Measurements from ENCODE around the gene MCF2L2.
"Not testable (repeated sequence)": the region's sequence is repeated elsewhere in the genome, so short reads cannot be mapped to it uniquely, and the experiment has no call there.

The MCF2L2 gene

DNA sequence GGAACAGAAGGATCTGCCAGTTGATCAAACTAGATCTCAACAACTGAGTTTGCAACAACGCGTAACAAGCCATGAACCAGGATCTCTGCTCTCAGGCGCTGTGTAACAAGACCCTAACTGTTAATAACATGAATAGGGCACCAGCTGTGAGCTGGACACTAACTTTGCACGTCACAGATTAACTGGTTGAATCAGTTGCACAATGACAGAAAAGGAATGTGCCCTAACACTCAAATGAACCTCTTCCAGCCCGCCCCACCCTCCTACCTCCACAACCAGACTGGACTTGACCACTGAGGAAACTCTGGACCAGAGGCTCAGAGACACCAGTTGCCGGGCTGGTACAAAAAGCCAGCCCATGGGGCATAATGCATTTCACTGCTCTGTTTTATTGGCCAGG lies 34.3 kb downstream of the MCF2L2 start:
- DNase-seq, result no peak

DNA sequence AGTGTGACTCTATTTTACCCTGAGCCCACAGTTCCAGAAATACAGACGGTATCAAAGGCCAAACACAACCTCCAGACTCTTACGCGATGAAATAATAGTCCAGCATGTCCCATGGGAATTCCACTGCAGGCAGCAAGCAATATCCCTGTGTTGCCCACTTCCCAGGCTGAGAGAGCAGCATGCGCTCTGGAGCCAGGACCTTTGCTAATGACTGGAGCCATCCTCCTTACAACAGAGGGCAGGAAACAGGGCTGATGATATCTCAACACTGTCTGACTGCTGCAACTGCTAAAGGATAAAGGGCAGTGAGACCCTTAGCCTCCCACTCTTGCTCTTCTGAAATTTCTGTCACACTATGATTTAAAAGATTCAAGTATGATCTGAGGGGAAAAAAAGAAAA lies 34.8 kb downstream of the MCF2L2 start:
- no peak for DNase-seq

DNA sequence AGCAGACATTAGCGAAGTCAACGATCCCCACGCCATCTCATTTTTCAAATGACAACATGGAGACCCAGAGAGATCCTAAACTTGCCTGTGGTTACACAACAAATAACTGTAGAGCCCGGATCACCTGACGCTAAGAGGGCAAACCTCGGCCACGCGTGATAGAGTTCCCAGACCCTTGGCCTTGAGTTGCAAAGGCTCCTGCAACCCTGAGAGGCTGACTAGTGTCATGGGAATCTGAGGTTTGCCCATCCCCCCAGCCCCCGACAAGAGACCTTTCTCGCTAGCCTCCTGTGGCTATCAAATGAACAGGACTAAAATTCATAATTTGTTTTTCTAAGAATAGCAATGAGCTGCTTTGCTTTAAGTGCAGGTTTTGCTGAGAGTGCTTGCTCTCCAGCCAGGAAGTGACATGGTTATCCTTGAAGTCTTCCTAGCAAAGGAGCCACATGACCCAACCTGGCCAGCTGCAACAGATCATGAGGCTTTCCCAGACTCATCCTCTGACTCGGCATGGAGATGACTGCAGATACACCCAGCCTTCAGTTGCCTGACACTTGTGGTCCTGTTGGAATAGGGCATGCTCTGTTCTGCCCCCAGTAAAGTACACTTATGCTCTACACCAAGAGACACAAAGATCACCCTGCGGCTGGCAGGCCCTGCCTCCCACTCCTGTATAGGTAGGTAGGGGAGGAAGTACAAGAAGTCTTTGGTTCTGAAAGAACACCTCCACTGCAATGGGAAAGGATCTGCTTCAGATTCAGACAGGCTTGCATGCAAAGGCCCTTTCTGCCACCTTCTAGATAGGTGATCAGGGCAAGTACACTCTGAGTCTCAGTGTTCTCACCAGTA lies 36.0 kb downstream of the MCF2L2 start:
- no peak for DNase-seq

DNA sequence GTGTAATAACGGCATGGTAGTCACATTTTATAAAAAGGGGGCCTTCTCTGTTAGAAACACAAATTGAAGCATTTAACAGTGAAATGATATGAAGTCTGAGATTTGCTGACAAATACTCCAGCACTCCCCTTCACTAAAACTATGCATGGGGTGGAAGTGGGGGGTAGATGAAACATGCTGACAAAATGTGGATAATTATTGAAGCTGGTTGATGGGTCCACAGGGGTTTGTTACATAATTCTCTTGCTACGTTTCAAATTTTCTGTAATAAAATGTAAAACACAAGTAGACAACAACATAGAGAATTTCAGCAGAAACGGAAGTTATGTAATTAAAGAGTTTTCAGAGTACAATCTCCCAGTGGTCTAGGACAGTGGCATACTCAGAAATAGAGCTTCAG lies 37.0 kb downstream of the MCF2L2 start:
- DNase-seq, result no peak

DNA sequence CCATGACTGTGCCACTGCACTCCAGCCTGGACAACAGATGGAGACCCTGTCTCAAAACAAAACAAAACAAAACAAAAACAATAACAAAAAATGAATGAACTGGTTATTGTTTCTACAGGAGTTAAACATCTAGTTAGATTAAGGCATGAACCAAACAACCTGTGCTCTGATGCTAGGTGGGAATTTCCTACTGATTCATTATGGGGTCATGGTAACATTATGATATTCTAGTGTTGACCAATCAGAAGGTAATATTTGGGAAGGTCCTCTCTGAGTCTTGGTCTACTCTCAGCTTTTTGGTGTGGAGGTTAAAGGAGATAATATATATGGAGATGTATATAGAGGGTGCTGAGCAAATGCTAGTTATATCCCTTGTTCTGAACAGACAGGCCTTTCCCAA lies 37.6 kb downstream of the MCF2L2 start:
- DNase-seq, result no peak

DNA sequence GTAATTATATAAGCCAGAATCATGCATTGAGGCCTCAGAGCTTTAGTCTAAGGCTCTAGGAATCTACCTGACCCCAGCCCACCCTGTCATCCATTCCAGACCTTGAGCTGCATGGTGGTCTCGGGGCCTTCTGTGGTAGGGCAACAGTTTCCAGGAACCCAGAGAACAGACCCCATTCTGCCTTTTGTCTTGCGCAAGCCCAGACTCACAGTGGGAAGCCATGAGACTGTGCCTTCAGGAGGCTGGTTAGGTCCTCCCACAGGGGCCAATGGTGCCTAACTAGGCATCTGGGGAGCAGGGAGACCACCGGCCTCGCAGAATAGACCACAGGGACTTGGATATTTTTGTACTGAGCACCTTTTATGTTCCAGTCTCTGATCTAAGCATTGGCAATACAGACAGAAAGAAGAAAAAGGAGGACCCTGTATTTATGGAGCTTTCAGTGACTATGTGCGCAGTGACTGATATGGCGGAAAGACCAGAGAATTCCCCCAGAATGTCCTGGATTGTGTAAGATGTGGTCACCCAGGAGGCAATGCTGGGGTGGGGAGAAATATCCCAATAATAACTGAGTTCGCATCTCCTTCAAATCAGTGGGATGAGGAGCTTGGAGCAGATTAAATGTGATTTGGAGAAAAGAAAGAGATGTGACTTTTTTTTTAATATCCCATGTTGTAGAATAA lies 40.1 kb downstream of the MCF2L2 start:
- DNase-seq, result no peak

DNA sequence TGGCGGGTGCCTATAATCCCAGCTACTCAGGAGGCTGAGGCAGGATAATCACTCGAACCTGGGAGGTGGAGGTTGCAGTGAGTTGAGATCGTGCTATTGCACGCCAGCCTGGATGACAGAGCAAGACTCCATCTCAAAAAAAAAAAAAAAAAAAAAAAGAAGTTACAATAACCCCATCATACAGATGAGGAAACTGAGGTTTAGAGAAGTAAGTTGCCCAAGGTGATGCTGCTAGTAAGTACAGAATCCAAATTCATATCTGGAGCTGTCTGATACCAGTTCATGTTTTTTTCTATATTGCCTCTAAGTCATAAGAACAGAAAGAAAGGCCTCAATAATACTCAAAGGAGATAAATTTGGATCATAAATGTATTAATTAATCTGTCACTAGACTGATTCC lies 40.6 kb downstream of the MCF2L2 start:
- no peak for DNase-seq

DNA sequence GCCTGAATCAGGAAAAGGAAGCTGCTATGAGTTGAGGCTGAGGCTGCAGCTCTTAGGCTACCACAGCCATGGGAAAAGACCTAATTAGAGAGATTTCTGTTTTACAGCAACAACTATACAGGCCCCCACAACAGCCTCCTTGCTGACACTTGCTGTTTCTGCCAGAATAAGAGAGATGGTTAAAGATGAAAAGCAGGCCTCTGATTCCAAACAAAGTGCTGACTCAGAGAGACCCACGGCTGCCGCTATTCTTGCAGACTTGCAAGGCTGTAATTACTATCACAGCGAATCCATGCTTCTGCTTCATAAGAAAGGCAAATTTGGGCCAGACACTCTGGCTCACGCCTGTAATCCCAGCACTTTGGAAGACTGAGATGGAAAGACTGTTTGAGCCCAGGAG lies 41.8 kb downstream of the MCF2L2 start:
- no peak for DNase-seq

DNA sequence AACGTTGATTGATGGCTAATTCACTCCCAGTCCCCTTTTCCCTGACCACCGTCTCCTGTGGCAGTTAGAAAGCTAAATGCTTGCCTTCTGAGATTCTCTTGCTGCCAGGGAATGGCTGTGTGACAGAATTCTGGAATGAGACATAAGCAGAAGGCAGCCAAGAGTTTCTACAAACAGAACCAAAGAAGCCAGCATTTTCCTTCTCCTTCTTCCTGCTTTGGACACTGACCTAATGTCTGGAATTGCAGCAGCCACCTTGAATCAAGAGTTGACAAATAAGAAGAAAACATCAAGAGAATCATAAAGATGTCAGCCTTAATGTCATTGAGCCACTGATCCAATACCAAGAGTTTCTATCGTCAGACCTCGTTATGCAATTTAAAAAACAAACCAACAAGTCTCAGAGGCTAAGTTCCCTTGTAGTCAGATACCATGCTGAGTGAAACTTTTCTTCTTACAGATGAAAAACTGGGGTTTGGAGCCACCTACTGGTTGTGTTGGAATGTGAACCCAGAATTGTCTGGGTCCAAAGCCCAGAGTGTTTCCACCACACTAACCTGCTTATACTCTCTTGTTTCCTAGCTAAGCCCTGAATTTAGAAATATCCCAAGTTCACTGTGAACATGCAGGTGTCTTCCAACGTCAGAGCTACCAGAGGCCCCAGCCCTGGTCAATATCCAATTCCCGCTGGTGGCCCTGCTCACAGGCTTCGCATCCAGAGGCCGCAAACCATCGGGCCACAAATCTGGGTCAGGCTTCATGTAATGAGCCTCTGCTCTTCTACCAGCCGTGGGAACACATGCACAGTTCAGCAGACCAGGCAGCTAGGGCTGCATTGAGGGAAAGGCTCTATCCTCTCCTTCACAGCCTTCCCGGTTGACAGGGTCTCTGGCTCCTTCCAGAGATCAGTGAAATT lies 42.5 kb downstream of the MCF2L2 start:
- DNase-seq, result peak; percentile 87

DNA sequence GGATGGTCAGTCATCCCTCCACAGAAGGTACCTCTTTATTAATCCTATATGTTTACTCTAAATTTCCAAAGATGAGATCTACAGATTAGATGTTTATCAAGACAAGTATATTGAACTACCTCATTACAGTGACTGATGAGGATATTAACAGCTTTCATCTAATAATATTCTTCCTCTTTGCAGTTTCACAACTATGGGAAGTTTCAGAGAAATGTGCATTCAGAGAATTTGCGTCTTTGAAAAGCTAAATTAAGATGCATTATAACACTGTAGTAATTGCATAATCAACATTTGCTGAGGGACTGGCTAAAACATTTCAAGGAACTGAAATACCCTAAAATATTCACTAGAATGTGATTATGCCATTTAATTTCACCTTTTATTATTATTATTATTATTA lies 46.7 kb downstream of the MCF2L2 start:
- no peak for DNase-seq

DNA sequence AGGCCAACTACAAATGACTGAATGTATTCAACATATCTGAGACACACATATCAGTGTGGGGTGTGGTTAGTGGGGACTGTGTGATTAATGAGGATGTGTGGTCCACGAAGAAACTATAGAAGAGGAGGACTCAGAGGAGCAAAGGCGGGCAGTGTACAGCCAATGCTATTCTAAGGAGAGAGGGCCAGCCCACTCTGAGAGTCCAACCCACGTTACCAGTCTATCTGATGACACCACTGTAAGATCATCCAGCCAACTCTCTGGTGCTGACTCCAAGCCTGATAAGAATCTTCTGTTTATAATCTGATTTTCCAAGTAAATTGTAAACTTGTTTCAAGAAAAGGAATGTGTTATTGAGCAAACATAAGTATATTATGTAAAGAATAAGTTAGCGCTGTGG lies 47.2 kb downstream of the MCF2L2 start:
- no peak for DNase-seq

DNA sequence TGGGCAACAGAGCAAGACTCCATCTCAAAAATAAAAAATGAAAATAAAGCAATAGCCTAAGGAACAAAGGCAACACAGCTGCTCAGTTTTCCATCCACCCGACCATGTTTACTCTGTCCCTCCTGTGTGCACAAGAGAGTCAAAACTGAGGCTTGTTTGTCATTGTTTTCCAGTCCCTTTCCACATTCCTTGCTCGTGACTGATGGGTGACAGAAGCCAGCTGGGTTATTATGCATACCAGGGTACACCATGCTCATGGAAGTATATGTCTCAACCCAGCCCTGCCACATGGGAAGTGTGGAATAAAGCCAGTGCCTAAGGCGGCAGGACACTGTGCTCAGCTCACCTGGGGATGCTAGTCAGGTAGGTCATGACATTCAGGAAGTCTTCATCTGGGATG lies 49.5 kb downstream of the MCF2L2 start:
- DNase-seq, result no peak

DNA sequence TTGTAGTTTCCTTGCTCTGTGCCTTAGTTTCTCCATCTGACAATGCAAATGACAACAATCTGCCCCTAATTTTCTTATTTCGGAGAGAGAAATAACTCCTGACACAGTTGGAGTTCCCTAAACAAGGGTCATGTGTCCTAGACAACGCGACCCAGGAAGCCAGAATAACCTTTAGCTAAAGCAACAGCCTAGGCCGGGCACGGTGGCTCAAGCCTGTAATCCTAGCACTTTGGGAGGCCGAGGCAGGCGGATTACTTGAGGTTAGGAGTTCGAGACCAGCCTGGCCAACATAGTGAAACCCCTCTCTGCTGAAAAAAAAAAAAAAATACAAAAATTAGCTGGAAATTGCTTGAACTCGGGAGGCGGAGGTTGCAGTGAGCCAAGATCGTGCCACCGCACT lies 49.9 kb downstream of the MCF2L2 start:
- no peak for DNase-seq

DNA sequence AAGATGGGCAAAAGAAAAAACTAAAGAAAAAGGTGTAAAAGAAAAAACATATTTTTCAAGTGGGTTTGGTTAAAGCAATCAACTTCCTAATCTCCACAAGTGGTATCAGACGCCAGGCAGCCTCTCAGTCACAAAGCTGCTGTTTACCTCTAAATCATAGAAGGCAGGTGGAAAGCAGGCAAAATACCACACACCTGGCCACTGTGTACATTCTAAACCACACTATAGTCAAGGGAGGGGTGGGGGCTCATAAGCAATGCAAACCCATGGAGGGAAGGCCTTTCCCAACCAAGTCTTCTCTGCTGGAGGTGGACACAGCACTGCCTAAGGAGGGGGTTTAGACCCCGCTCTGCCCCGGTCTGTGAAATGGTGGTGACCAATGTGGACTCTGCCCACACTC lies 50.4 kb downstream of the MCF2L2 start:
- no peak for DNase-seq

DNA sequence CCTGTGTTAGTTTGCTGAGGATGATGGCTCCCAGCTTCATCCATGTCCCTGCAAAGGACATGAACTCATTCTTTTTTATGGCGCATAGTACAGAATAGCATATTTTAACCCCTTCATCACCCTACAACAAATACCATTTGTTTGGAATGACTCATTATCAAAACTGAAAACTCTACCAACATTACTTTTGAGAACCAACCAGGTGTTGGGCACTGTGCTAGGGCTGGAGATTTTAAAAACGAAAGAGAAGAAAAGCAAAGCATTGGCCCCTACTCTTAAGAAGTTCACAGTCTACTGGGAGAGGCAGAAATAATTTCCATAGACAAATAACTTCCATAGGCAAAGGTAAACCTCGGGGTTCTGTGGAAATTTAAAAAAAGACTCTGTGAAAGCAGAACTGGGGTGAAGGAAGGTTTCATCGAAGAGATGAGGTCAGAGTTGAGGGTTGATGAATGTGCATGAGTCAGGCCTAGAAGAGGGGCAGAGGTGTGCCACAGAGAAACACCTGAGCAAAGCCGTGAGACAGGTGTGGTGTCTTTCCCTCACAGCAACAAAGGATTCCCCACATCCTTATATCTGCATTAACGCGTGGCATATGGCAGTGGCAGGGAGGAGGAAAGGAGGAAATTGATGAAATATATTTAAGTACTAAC lies 51.0 kb downstream of the MCF2L2 start:
- DNase-seq, result no peak

DNA sequence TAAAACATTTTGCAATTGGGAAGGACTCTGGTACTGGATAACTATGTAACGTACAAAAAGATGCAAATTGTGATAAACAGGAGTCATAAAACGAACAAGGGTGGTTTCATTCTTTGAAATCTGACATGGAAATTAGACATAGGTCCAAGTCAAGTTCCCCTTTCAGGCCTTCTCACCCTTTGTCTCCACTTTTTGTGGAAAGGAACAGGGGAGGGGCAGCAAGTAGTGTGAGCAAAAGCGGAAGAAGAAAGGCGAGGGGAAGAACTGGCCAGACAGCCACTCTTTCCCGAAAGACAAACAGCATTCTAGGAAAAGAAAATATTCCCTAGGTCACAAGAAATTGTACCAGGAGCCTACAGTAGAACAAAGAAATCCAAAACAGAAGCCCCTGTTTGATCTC lies 52.6 kb downstream of the MCF2L2 start:
- DNase-seq, result no peak

DNA sequence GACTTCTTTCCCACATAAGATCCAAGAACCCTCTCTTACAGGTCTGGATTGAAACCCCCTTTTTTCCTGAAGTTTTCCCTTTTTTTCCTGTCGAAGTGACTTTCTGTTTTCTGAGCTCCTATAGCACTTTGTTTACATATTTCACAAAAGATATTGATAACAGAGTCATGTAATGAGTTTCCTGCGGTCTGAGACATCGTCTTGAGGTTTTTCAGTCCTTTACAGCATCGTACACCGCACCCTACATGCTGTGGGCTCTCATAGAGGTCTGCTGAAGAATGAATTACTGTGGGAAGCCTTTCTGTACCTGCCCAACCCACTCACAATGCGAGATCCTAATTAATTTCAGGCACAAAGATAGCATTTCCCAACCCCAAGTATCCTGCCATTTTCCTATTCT lies 53.1 kb downstream of the MCF2L2 start:
- DNase-seq, result no peak

DNA sequence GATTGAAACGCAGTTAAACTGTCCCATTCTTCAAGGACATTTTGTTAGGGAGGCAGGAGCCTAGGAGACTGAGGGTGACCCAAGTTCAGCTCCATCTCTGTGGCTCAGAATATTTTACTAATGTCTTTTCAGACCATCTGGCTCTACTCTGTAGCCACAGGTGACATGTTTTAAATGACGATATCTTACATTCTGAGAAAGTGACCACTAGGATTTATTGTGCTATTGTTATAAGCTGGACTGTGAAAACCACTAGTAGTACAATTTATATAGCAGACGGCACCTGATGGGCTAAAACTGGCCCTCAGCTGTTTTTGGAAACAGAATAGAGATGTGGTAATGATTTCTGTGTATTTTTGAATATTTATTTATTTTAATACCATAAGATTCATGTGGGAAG lies 55.5 kb downstream of the MCF2L2 start:
- no peak for DNase-seq

DNA sequence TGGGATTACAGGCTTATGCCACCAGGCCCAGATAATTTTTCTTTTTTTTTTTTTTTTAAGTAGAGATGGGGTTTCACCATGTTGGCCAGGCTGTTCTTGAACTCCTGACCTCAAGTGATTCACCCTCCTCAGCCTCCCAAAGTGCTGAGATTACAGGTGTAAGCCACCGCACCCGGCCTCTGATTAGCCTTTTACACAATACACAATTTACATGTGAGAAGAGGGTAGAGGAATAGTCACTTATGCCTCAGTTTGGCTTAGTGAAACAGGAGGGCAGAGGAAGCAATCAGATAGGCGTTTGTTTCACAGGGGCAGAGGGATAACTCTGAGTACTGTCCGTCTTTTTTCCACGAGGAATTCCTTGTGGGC lies 56.8 kb downstream of the MCF2L2 start:
- not testable (repeated sequence) for DNase-seq

DNA sequence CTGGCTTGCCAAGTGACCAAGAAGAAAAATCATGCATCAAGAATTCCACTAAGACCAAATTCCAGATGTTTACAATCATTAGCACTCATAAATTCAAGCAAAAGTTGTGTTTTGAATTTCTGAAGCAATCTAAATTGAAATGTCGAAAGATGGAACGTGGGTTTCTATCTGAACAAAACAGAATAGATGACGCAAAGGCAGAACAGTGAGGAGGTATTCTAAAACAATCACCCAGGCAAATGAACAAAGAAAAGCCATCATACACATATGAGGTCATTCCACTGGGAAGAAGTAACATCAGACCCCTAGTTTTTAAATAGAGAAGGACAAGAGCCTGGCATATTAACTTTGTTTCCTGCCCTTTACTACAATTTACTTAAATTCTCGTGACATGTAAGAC lies 58.0 kb downstream of the MCF2L2 start:
- no peak for DNase-seq

DNA sequence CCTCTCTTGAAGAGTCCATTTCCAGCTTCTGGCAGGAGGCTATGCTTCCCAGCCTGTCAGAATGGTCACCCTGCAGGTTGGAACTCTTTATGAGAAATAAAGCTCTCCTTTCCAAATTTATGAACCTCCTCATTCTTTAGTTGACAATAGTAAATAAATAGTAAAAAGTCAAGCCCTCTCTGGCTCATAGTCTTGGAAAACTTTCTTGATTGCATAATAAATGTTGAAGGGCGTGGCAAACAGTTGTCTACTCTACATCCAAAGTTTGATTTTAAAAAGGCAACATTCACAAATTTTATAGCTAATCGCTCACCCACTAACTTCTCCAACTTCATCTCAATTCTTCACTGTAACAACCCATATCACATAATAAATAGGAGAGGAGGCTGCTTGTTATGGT lies 58.8 kb downstream of the MCF2L2 start:
- no peak for DNase-seq

DNA sequence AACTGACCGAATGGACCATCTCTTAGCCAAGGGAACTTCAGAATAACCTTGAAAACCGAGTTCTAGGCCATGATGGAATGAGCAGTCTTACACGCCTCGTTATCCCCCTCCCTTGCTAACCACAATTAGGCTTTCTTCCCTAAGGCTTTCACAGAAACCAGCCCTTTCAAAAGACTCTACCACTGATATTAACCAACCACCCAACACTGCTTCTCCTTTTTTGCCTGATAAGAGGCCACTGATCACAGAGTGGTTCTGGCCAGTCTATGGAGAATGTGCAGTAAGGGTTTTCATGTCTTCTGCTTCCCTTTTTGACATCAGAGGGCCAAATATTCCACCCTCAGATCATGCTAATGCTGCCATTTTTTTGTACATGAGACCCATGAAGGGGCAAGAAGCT lies 59.3 kb downstream of the MCF2L2 start:
- no peak for DNase-seq

DNA sequence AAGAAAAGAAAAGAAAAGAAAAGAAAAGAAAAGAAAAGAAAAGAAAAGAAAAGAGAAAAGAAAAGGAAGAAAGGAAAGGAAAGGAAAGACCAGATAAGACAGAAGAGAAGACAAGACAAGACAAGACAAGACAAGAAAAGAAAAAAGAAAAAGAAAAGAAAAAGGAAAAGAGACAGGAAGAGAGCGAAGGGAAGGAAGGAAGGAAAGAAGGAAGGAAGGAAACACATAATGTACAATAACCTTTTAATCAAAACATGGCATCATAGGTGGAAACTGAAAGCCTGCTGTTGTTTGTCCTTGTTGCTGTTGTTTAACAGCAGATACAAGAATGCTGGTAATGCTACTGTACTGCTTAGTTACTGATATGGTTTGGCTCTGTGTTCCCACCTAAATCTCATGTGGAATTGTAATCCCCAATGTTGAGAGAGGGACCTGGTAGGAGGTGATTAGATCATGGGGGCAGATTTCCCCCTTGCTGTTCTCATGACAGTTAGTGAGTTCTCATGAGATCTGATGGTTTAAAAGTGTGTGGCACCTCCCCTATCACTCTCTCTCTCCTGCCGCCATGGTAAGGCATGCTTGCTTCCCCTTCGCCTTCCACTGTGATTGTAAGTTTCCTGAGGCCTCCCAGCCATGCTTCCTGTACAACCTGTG lies 67.3 kb downstream of the MCF2L2 start:
- DNase-seq, result no peak
